Amygdala (tissue), 56 donors: Measurements from ENCODE around the gene AGPAT4.

Source experiments
- DNase-seq, 56 donors: peaks; one replicate each; lab custom pipeline; 2025; lab: John Stamatoyannopoulos, UW

The AGPAT4 gene

GRCh38 chr6:161290751-161291150 lies 16.9 kb upstream of the AGPAT4 start:
- DNase-seq: no peak

GRCh38 chr6:161284653-161285052 lies 10.8 kb upstream of the AGPAT4 start:
- DNase-seq: no peak

GRCh38 chr6:161281092-161281491 lies 7.2 kb upstream of the AGPAT4 start:
- no peak for DNase-seq

GRCh38 chr6:161279677-161280415 lies 6.0 kb upstream of the AGPAT4 start:
- DNase-seq: no peak

- no peak for DNase-seq
These were observed 2.8 kb upstream of the AGPAT4 start for GRCh38 chr6:161276605-161277155.

- DNase-seq: no peak
These were observed 1.0 kb upstream of the AGPAT4 start for GRCh38 chr6:161274898-161275297.

GRCh38 chr6:161274488-161274858 lies 612 bp upstream of the AGPAT4 start:
- DNase-seq: no peak

- DNase-seq: peak in 12 of 56 donors; percentile 13 to 61 (median 36)
These were observed 548 bp downstream of the AGPAT4 start for GRCh38 chr6:161273274-161273751.

- peak in 1 of 56 donors; percentile 35 for DNase-seq
These were observed 1.1 kb downstream of the AGPAT4 start for GRCh38 chr6:161272635-161273273.

GRCh38 chr6:161271343-161272030 lies 2.4 kb downstream of the AGPAT4 start:
- DNase-seq: peak in 10 of 56 donors; percentile 7 to 39 (median 19)

- no peak for DNase-seq
These were observed 3.7 kb downstream of the AGPAT4 start for GRCh38 chr6:161270116-161270515.

GRCh38 chr6:161269310-161269709 lies 4.6 kb downstream of the AGPAT4 start:
- DNase-seq: no peak

GRCh38 chr6:161268531-161269210 lies 5.2 kb downstream of the AGPAT4 start:
- no peak for DNase-seq

GRCh38 chr6:161266513-161267230 lies 7.2 kb downstream of the AGPAT4 start:
- DNase-seq: no peak

GRCh38 chr6:161265975-161266374 lies 7.9 kb downstream of the AGPAT4 start:
- no peak for DNase-seq

GRCh38 chr6:161265554-161265953 lies 8.3 kb downstream of the AGPAT4 start:
- DNase-seq: no peak

GRCh38 chr6:161264181-161264580 lies 9.7 kb downstream of the AGPAT4 start:
- DNase-seq: no peak

GRCh38 chr6:161261816-161262215 lies 12.0 kb downstream of the AGPAT4 start:
- no peak for DNase-seq

- DNase-seq: no peak
These were observed 12.5 kb downstream of the AGPAT4 start for GRCh38 chr6:161261325-161261724.

GRCh38 chr6:161259302-161259701 lies 14.6 kb downstream of the AGPAT4 start:
- DNase-seq: no peak
